Measurements from ENCODE around the gene FZD7. TPM values are rescaled to one million over a fixed set of nuclear protein-coding genes. Genes with fewer than 3 reads are reported as not detected.

Gene FZD7
- total and polyA plus RNA-seq, 2 donors (not counting 1 experiment from before 2014, with no cell fraction given) = 0.67 to 2.1 TPM

- H3K79me2 ChIP-seq (ENCODE audit: control insufficient read depth, insufficient read depth, low read length) = no peaks in the 10 kb centered on the region
- POLR2A ChIA-PET = interaction anchor here (0.6 kb wide), 1 partner anchor 765 kb away, joined by 3 read pairs; no protein-coding TSS in a partner anchor
- intact Hi-C loops (cut with micrococcal nuclease) = no loop called here
- TF ChIP-seq EZH2 (IDR thresholded peaks at IDR 0.05; ENCODE audit: borderline replicate concordance, insufficient read depth, low read depth, low read length, poor library complexity, severe bottlenecking) (no peak), CTCF (IDR thresholded peaks at IDR 0.05) (no peak)
- peaks cover 0 to 3% (median 0%) of the 10 kb centered on the region in 3 donors for H3K9me3 ChIP-seq (ENCODE audit: control extremely low read depth in 1 of 3, control insufficient read depth in 2 of 3, insufficient read depth in 1 of 3, low read length in 2 of 3)
- H3K4me2 ChIP-seq (replicated peaks; ENCODE audit: low read depth, low read length, poor library complexity, severe bottlenecking) = no peak overlapping the region
- no peak overlapping the region for H3K9ac ChIP-seq (ENCODE audit: low read length)
- ATAC-seq (ENCODE audit: low read depth) (no peak), DNase-seq (no peak)
- Mint-ChIP-seq H3K4me3 (no peak overlapping the region), H3K27me3 (peaks cover 32% of the 10 kb centered on the region), H3K9me3 (ENCODE audit: insufficient read depth) (no peaks in the 10 kb centered on the region), H3K27ac (no peak overlapping the region), H3K4me1 (no peaks in the 10 kb centered on the region)
- H3K27me3 ChIP-seq (replicated peaks in 1 of 4; ENCODE audit: control extremely low read depth in 1 of 4, control insufficient read depth in 3 of 4, insufficient read depth in 4 of 4, low read length in 3 of 4) = peaks cover 0 to 4% (median 2%) of the 10 kb centered on the region in 4 experiments
- H3K36me3 ChIP-seq (replicated peaks in 1 of 2; ENCODE audit: control extremely low read depth in 1 of 2, control insufficient read depth in 1 of 2, extremely low read depth in 1 of 2, insufficient read depth in 2 of 2, low read length in 1 of 2) = no peaks in the 10 kb centered on the region
- CTCF ChIA-PET = interaction anchor here (1.2 kb wide), 1 partner anchor 14 kb away, joined by 3 read pairs; no protein-coding TSS in a partner anchor
- H3K27ac ChIP-seq (ENCODE audit: low read length in 2 of 2) = no peak overlapping the region
- no peak overlapping the region for H3K4me3 ChIP-seq (ENCODE audit: control extremely low read depth in 1 of 5, extremely low read depth in 1 of 5, insufficient read depth in 1 of 5, low read depth in 2 of 5, low read length in 4 of 5)
- WGBS (ENCODE audit: insufficient coverage) = no CpG with 5 or more reads among the region's 2 CpGs
- no peaks in the 10 kb centered on the region for H4K20me1 ChIP-seq (ENCODE audit: control insufficient read depth, insufficient read depth, low read length, poor library complexity, severe bottlenecking)
- no peak overlapping the region for H2AFZ ChIP-seq (ENCODE audit: insufficient read depth, low read depth, low read length, poor library complexity, severe bottlenecking)
- no peaks in the 10 kb centered on the region for H3K4me1 ChIP-seq (ENCODE audit: control insufficient read depth in 2 of 2, insufficient read depth in 2 of 2, low read length in 2 of 2)
These were observed 14.7 kb upstream of the FZD7 start for GRCh38 chr2:202018950-202019349.

DNA sequence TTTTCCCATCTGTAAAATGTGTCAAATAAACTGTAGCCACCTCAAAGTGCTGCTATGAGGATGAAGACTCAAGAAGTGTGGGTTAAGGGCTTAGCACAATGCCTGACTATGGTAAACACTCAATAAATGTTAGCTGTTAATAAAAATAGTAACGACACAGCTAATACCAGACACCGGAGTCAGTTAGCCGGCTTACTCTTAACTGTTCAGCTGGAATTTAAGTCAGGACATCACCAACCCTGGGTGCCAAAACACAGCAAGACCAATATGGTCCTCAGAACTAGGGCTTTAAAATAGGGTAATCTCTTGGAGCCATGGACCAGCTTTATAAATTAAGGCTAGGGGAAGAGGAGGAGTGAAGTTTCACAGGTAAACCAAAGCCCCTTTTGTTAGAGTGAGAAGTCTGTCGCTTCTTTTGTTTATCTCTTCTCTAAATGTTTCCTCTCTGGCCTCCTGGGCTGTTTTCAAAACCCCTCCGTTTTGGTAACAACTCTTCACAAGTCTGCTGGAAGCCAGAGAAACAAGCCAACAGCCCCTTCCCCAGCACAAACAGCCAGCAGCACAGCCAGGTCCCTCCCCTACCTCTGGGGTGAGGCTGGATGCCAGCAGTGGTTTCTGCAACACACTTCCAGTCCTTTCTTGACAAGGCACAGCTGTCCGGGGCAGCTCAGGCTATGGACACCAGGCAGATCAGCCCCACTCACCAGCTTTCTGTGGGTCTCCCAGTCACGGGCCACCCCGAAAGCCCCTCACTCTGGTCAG, 13.8 kb upstream of the FZD7 start:
- no peak for TF ChIP-seq CTCF (IDR thresholded peaks at IDR 0.05)
- Histone ChIP-seq H3K36me3 (replicated peaks in 1 of 2; ENCODE audit: control extremely low read depth in 1 of 2, control insufficient read depth in 1 of 2, extremely low read depth in 1 of 2, insufficient read depth in 2 of 2, low read length in 1 of 2) (no peaks in the 10 kb centered on the region), H3K27ac (ENCODE audit: low read length in 2 of 2) (no peak overlapping the region), H3K79me2 (ENCODE audit: control insufficient read depth, insufficient read depth, low read length) (no peaks in the 10 kb centered on the region), H3K9ac (ENCODE audit: low read length) (no peak overlapping the region), H3K4me1 (ENCODE audit: control insufficient read depth in 2 of 2, insufficient read depth in 2 of 2, low read length in 2 of 2) (no peaks in the 10 kb centered on the region), H3K27me3 (replicated peaks in 1 of 4; ENCODE audit: control extremely low read depth in 1 of 4, control insufficient read depth in 3 of 4, insufficient read depth in 4 of 4, low read length in 3 of 4) (peaks cover 0 to 4% (median 0%) of the 10 kb centered on the region in 4 experiments), H4K20me1 (ENCODE audit: control insufficient read depth, insufficient read depth, low read length, poor library complexity, severe bottlenecking) (no peaks in the 10 kb centered on the region), H3K9me3 (ENCODE audit: control extremely low read depth in 1 of 3, control insufficient read depth in 2 of 3, insufficient read depth in 1 of 3, low read length in 2 of 3) (peaks cover 0 to 3% (median 0%) of the 10 kb centered on the region in 3 donors), H3K4me2 (replicated peaks; ENCODE audit: low read depth, low read length, poor library complexity, severe bottlenecking) (no peak overlapping the region), H3K4me3 (ENCODE audit: control extremely low read depth in 1 of 5, extremely low read depth in 1 of 5, insufficient read depth in 1 of 5, low read depth in 2 of 5, low read length in 4 of 5) (no peak overlapping the region), H2AFZ (ENCODE audit: insufficient read depth, low read depth, low read length, poor library complexity, severe bottlenecking) (no peak overlapping the region)
- ChIA-PET POLR2A (interaction anchor here (0.6 to 0.7 kb wide), 2 partner anchors 227 to 766 kb away, joined by 3 to 6 read pairs; no protein-coding TSS in a partner anchor), CTCF (interaction anchor here (1.2 kb wide), 1 partner anchor 15 kb away, joined by 3 read pairs; no protein-coding TSS in a partner anchor)
- H3K27ac Mint-ChIP-seq = no peak overlapping the region
- no peak overlapping the region for H3K4me3 Mint-ChIP-seq
- ATAC-seq (ENCODE audit: low read depth) = no peak
- peaks cover 33% of the 10 kb centered on the region for H3K27me3 Mint-ChIP-seq
- H3K4me1 Mint-ChIP-seq = no peaks in the 10 kb centered on the region
- WGBS (ENCODE audit: insufficient coverage) = 81% methylated on average over 4 of the region's 8 CpGs
- intact Hi-C loops (cut with micrococcal nuclease) = no loop called here
- DNase-seq = no peak
- no peaks in the 10 kb centered on the region for H3K9me3 Mint-ChIP-seq (ENCODE audit: insufficient read depth)

All from B cell (primary cell).